SK-N-SH treated with all-trans-retinoic acid at 6 μM for 48 hours (cell line): ENCODE data around the gene GLP1R.

Source experiments
- ATAC-seq: fragments of 200-7000 bp; cut with Tn5 transposase; 3 replicates; pipeline ENCODE4 v1.9.1; 2020; ENCODE audit warnings: mild to moderate bottlenecking, moderate library complexity
- BACH2 ChIP-seq: fragments of 250-450 bp; sonication (Bioruptor Pico); IDR thresholded peaks from 2 replicates; pipeline ENCODE4 v1.9.0; 2021; ENCODE audit warnings: mild to moderate bottlenecking, borderline replicate concordance
- CREB5 ChIP-seq: fragments of 250-450 bp; sonication (Bioruptor Pico); IDR thresholded peaks from 2 replicates; pipeline ENCODE4 v1.5.1; 2020; ENCODE audit warnings: low read depth, mild to moderate bottlenecking, moderate library complexity
- CSDC2 ChIP-seq: fragments of 250-450 bp; sonication (Bioruptor Pico); IDR thresholded peaks from 2 replicates; pipeline ENCODE4 v1.5.0; 2020; ENCODE audit warnings: mild to moderate bottlenecking, moderate library complexity
- CSRNP3 ChIP-seq: fragments of 250-450 bp; sonication (Bioruptor Pico); IDR thresholded peaks from 2 replicates; pipeline ENCODE4 v1.5.1; 2021; ENCODE audit warnings: mild to moderate bottlenecking, moderate library complexity
- ESRRG ChIP-seq: fragments of 250-450 bp; sonication (Bioruptor Pico); IDR thresholded peaks from 2 replicates; pipeline ENCODE4 v1.6.1; 2021; ENCODE audit warnings: mild to moderate bottlenecking
- GLIS3 ChIP-seq: fragments of 250-450 bp; sonication (Bioruptor Pico); IDR thresholded peaks from 2 replicates; pipeline ENCODE4 v1.5.0; 2020; ENCODE audit warnings: mild to moderate bottlenecking, moderate library complexity
- ISL1 ChIP-seq: fragments of 250-450 bp; sonication (Bioruptor Pico); IDR thresholded peaks from 2 replicates; pipeline ENCODE4 v2.1.2; 2022; ENCODE audit warnings: mild to moderate bottlenecking, moderate library complexity
- PATZ1 ChIP-seq: fragments of 250-450 bp; sonication (Bioruptor Pico); IDR thresholded peaks from 2 replicates; pipeline ENCODE4 v1.8.0; 2020; ENCODE audit warnings: mild to moderate bottlenecking, moderate library complexity, borderline replicate concordance
- POU6F1 ChIP-seq: fragments of 250-450 bp; sonication (Bioruptor Pico); IDR thresholded peaks from 2 replicates; pipeline ENCODE4 v1.8.0; 2021; ENCODE audit warnings: low read depth, mild to moderate bottlenecking, moderate library complexity, borderline replicate concordance
- PPARA ChIP-seq: fragments of 250-450 bp; sonication (Bioruptor Pico); IDR thresholded peaks from 2 replicates; pipeline ENCODE4 v1.5.0; 2020; ENCODE audit warnings: mild to moderate bottlenecking, borderline replicate concordance
- RARB ChIP-seq: fragments of 250-450 bp; sonication (Bioruptor Pico); IDR thresholded peaks from 2 replicates; pipeline ENCODE4 v1.8.0; 2021; ENCODE audit warnings: mild to moderate bottlenecking, moderate library complexity
- SNAI2 ChIP-seq: fragments of 250-450 bp; sonication (Bioruptor Pico); IDR thresholded peaks from 2 replicates; pipeline ENCODE4 v1.5.0; 2020; ENCODE audit warnings: mild to moderate bottlenecking, moderate library complexity
- TCF4 ChIP-seq: fragments of 250-450 bp; sonication (Bioruptor Pico); IDR thresholded peaks from 2 replicates; pipeline ENCODE4 v1.8.0; 2021; ENCODE audit warnings: mild to moderate bottlenecking, moderate library complexity, borderline replicate concordance
- TOX ChIP-seq: fragments of 250-450 bp; sonication (Bioruptor Pico); IDR thresholded peaks from 2 replicates; pipeline ENCODE4 v1.8.0; 2021; ENCODE audit warnings: mild to moderate bottlenecking, moderate library complexity, borderline replicate concordance
- TSHZ2 ChIP-seq: fragments of 250-450 bp; sonication (Bioruptor Pico); IDR thresholded peaks from 2 replicates; pipeline ENCODE4 v1.5.0; 2020; ENCODE audit warnings: mild to moderate bottlenecking, moderate library complexity
- ZC3H10 ChIP-seq: fragments of 250-450 bp; sonication (Bioruptor Pico); IDR thresholded peaks from 2 replicates; pipeline ENCODE4 v1.5.1; 2021; ENCODE audit warnings: mild to moderate bottlenecking, moderate library complexity
- ZFP3 ChIP-seq: fragments of 250-450 bp; sonication (Bioruptor Pico); IDR thresholded peaks from 2 replicates; pipeline ENCODE4 v1.5.0; 2020; ENCODE audit warnings: mild to moderate bottlenecking, moderate library complexity
- ZFP30 ChIP-seq: fragments of 450-650 bp; formaldehyde crosslinking; IDR thresholded peaks from 2 replicates; pipeline ENCODE4 v1.5.0; 2022; ENCODE audit warnings: mild to moderate bottlenecking, moderate library complexity
- ZNF565 ChIP-seq: fragments of 450-650 bp; formaldehyde crosslinking; conservative IDR thresholded peaks from 2 replicates; pipeline ENCODE4 v1.5.0; 2020; ENCODE audit warnings: low read depth, mild to moderate bottlenecking, moderate library complexity
- ZNF70 ChIP-seq: fragments of 450-650 bp; formaldehyde crosslinking; IDR thresholded peaks from 2 replicates; pipeline ENCODE4 v1.5.0; 2020; ENCODE audit warnings: mild to moderate bottlenecking, moderate library complexity
- ZNF8 ChIP-seq: fragments of 450-650 bp; formaldehyde crosslinking; IDR thresholded peaks from 2 replicates; pipeline ENCODE4 v1.5.0; 2020; ENCODE audit warnings: mild to moderate bottlenecking, moderate library complexity

GLP1R gene

GRCh38 chr6:39086711-39087110 is 38.1 kb downstream of the GLP1R start:
- no peak for ATAC-seq
- TF ChIP-seq ZC3H10 (CRISPR knock-in tag) = no peak
- TF ChIP-seq, all 23 proteins: peak for 0

GRCh38 chr6:39087197-39087596 is 38.6 kb downstream of the GLP1R start:
- ATAC-seq = no peak
- TF ChIP-seq TSHZ2 (CRISPR knock-in tag) = no peak
- TF ChIP-seq PPARA (CRISPR knock-in tag) = no peak
- TF ChIP-seq ZNF565 = no peak
- no peak for TF ChIP-seq ESRRG (CRISPR knock-in tag)
- TF ChIP-seq ZFP30 = no peak
- no peak for TF ChIP-seq CREB5 (CRISPR knock-in tag)
- no peak for TF ChIP-seq CSDC2 (CRISPR knock-in tag)
- TF ChIP-seq GLIS3 (CRISPR knock-in tag) = no peak
- TF ChIP-seq ISL1 (CRISPR knock-in tag) = no peak
- TF ChIP-seq RARB (CRISPR knock-in tag) = no peak
- no peak for TF ChIP-seq SNAI2
- no peak for TF ChIP-seq ZFP3 (CRISPR knock-in tag)
- no peak for TF ChIP-seq CSRNP3 (CRISPR knock-in tag)
- TF ChIP-seq POU6F1 (CRISPR knock-in tag) = no peak
- TF ChIP-seq, all 23 proteins: peak for 0

GRCh38 chr6:39088331-39088730 is 39.8 kb downstream of the GLP1R start:
- TF ChIP-seq ZFP30 (no peak), ZNF565 (no peak), POU6F1 (CRISPR knock-in tag) (no peak), TOX (CRISPR knock-in tag) (no peak), ISL1 (CRISPR knock-in tag) (no peak), BACH2 (CRISPR knock-in tag) (no peak), ZNF8 (no peak), ZNF70 (no peak), PPARA (CRISPR knock-in tag) (no peak), CSDC2 (CRISPR knock-in tag) (no peak), PATZ1 (CRISPR knock-in tag) (no peak), ZFP3 (CRISPR knock-in tag) (no peak), CREB5 (CRISPR knock-in tag) (no peak), ESRRG (CRISPR knock-in tag) (no peak), GLIS3 (CRISPR knock-in tag) (no peak), ZC3H10 (CRISPR knock-in tag) (no peak), TCF4 (CRISPR knock-in tag) (no peak), SNAI2 (no peak)
- ATAC-seq = peak; percentile 85
